ENCODE data around the gene FANCE. TPM values are rescaled to one million over a fixed set of nuclear protein-coding genes. Genes with fewer than 3 reads are reported as not detected.

The FANCE gene
- total and polyA plus RNA-seq, 2 experiments from 2014 or later, result 4.1 to 8.7 TPM

DNA sequence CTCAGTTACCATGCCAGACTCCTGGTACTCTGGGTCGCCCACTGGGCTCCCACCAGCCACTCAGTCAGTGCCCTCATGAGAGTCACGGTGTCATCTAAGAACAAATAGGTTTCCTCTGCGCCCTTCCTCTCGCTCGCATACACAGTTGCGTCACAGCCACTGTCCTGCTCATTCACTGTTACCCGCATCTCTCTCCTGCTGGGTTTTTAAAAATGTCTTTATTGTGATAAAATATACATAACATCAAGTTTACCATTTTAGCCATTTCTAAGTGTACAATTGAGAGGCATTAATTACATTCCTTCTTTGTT is 40.8 kb downstream of the FANCE start:
- peaks cover 95% of the 10 kb centered on the region for H3K79me2 ChIP-seq
- peak overlapping the region; percentile 97 for H3K4me2 ChIP-seq
- H4K20me1 ChIP-seq (ENCODE audit: insufficient read depth, poor library complexity, severe bottlenecking), result peaks cover 58% of the 10 kb centered on the region
- H3K36me3 ChIP-seq (replicated peaks; ENCODE audit: insufficient read depth, low read depth), result no peaks in the 10 kb centered on the region
- TF ChIP-seq EZH2 (IDR thresholded peaks at IDR 0.05; ENCODE audit: borderline replicate concordance) (no peak), EZH2phosphoT487 (IDR thresholded peaks at IDR 0.05; ENCODE audit: low read depth, severe bottlenecking, unreplicated experiment) (no peak)
- TF ChIP-seq, protein P1, sequence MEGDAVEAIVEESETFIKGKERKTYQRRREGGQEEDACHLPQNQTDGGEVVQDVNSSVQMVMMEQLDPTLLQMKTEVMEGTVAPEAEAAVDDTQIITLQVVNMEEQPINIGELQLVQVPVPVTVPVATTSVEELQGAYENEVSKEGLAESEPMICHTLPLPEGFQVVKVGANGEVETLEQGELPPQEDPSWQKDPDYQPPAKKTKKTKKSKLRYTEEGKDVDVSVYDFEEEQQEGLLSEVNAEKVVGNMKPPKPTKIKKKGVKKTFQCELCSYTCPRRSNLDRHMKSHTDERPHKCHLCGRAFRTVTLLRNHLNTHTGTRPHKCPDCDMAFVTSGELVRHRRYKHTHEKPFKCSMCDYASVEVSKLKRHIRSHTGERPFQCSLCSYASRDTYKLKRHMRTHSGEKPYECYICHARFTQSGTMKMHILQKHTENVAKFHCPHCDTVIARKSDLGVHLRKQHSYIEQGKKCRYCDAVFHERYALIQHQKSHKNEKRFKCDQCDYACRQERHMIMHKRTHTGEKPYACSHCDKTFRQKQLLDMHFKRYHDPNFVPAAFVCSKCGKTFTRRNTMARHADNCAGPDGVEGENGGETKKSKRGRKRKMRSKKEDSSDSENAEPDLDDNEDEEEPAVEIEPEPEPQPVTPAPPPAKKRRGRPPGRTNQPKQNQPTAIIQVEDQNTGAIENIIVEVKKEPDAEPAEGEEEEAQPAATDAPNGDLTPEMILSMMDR (IDR thresholded peaks at IDR 0.05; ENCODE audit: poor library complexity), result no peak
- no peak overlapping the region for H2AFZ ChIP-seq
- H3K27me3 ChIP-seq, result no peaks in the 10 kb centered on the region
- WGBS (ENCODE audit: low lambda C conversion rate, missing lambda C conversion rate), result 71% methylated on average over 7 of the region's 7 CpGs
- H3K27ac ChIP-seq, result peak overlapping the region; percentile 97
- no peak for DNase-seq (ENCODE audit: low spot score)
- H3K4me1 ChIP-seq (ENCODE audit: insufficient read depth), result peaks cover 76% of the 10 kb centered on the region
- H3K9me3 ChIP-seq (ENCODE audit: low read depth), result no peaks in the 10 kb centered on the region
- no peak overlapping the region for H3K4me3 ChIP-seq
- H3K9me2 ChIP-seq (replicated peaks; ENCODE audit: insufficient read depth), result no peaks in the 10 kb centered on the region

DNA sequence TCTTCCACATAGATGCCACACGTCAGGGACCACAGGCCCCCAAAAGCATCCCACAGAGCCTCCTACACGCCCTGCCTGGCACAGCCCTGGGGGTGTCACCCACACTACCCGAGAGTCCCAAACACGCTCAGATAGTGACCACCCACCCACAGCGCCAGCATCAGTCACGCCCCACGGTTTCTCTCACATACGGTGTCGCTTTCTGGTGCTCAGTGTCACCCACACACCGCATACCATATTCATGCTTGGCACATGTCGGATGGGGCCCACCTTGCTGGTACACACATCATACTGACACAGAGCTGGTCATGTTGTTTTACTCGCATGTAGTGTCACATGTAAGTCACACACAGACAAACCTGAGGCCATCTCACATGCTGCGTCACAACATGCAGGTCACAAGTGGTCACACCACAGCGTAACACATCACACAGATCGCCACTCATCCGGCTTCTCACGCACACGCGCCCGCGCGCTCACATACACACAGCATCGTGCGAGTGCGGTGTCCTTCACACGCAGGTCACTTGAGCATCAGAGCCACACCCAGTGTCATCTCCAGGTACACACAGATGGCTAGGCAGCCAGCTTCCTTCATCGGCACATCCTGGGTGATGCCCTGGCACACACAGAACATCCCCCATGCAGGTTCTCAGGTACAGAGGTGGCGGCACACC is 41.3 kb downstream of the FANCE start:
- WGBS (ENCODE audit: low lambda C conversion rate, missing lambda C conversion rate), result 88% methylated on average over 28 of the region's 28 CpGs
- no peaks in the 10 kb centered on the region for H3K9me3 ChIP-seq (ENCODE audit: low read depth)
- H4K20me1 ChIP-seq (ENCODE audit: insufficient read depth, poor library complexity, severe bottlenecking), result peaks cover 53% of the 10 kb centered on the region
- no peaks in the 10 kb centered on the region for H3K9me2 ChIP-seq (replicated peaks; ENCODE audit: insufficient read depth)
- peaks cover 95% of the 10 kb centered on the region for H3K79me2 ChIP-seq
- no peaks in the 10 kb centered on the region for H3K27me3 ChIP-seq
- H2AFZ ChIP-seq, result no peak overlapping the region
- no peak overlapping the region for H3K4me3 ChIP-seq
- peak overlapping the region; percentile 97 for H3K4me2 ChIP-seq
- peaks cover 76% of the 10 kb centered on the region for H3K4me1 ChIP-seq (ENCODE audit: insufficient read depth)
- no peaks in the 10 kb centered on the region for H3K36me3 ChIP-seq (replicated peaks; ENCODE audit: insufficient read depth, low read depth)
- no peak for TF ChIP-seq EZH2 (IDR thresholded peaks at IDR 0.05; ENCODE audit: borderline replicate concordance)
- TF ChIP-seq, protein P1 (IDR thresholded peaks at IDR 0.05; ENCODE audit: poor library complexity), result no peak
- no peak for TF ChIP-seq EZH2phosphoT487 (IDR thresholded peaks at IDR 0.05; ENCODE audit: low read depth, severe bottlenecking, unreplicated experiment)
- DNase-seq (ENCODE audit: low spot score), result no peak
- peak overlapping the region; percentile 97 for H3K27ac ChIP-seq

DNA sequence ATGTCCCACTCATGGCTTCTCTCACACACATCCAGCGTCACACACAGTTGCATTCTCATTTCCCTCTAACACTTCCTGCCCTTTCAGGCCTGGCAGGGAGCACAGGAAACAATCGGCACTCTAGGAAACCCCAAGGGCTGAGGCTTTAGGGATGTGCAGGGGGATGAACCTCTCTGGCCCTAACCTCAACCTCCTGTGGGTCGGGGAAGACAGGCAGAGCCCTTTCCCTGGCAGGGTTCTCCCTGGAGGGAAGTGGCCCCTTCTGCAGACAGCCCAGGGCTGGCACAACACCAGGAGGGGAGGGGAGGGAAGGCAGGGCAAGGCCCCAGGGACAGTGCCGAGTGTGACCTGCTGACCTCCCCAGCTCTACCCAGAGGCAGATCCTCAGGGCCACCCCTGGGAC is 42.0 kb downstream of the FANCE start:
- Histone ChIP-seq H3K4me2 (peak overlapping the region; percentile 97), H3K9me2 (replicated peaks; ENCODE audit: insufficient read depth) (no peaks in the 10 kb centered on the region), H3K4me1 (ENCODE audit: insufficient read depth) (peaks cover 75% of the 10 kb centered on the region), H3K9me3 (ENCODE audit: low read depth) (no peaks in the 10 kb centered on the region), H3K79me2 (peaks cover 95% of the 10 kb centered on the region), H3K27me3 (no peaks in the 10 kb centered on the region), H4K20me1 (ENCODE audit: insufficient read depth, poor library complexity, severe bottlenecking) (peaks cover 48% of the 10 kb centered on the region), H3K27ac (peak overlapping the region; percentile 97), H3K4me3 (no peak overlapping the region), H3K36me3 (replicated peaks; ENCODE audit: insufficient read depth, low read depth) (no peaks in the 10 kb centered on the region), H2AFZ (no peak overlapping the region)
- no peak for DNase-seq (ENCODE audit: low spot score)
- TF ChIP-seq EZH2 (IDR thresholded peaks at IDR 0.05; ENCODE audit: borderline replicate concordance), result no peak
- TF ChIP-seq EZH2phosphoT487 (IDR thresholded peaks at IDR 0.05; ENCODE audit: low read depth, severe bottlenecking, unreplicated experiment), result no peak
- TF ChIP-seq, protein P1 (IDR thresholded peaks at IDR 0.05; ENCODE audit: poor library complexity), result no peak
- WGBS (ENCODE audit: low lambda C conversion rate, missing lambda C conversion rate), result 42% methylated on average over 4 of the region's 4 CpGs

All from hepatocyte (in vitro differentiated cells).